ENCODE data around the gene GRIN3B. TPM values are rescaled to one million over a fixed set of nuclear protein-coding genes. Genes with fewer than 3 reads are reported as not detected.

Gene GRIN3B
- total and polyA plus RNA-seq, 9 of the 15 experiments (the other 6 are each of a cell fraction or from before 2014, with no cell fraction given), result 0.06 to 0.95 (median 0.19) TPM; not detected in 6

GRCh38 chr19:1053176-1054101 lies 53.2 kb downstream of the GRIN3B start:
- WGBS (ENCODE audit: insufficient coverage, low coverage, missing lambda C conversion rate), result 86% methylated on average over 27 of the region's 31 CpGs
- ChIA-PET CTCF (ENCODE audit: low intra/inter-chr PET ratio) (no interaction called here), POLR2A (interaction anchor here (0.6 to 1.1 kb wide), 4 partner anchors 14 to 67 kb away, joined by 3 to 4 read pairs (median 4); no protein-coding TSS in a partner anchor)
- no peaks in the 10 kb centered on the region; the same call in 2 of the 3 replicates for H3K79me2 ChIP-seq (ENCODE audit: control insufficient read depth, insufficient read depth, low read length)
- no TSS peak for BruUV-seq (replicated peaks)
- no peaks in the 10 kb centered on the region for H3K27me3 ChIP-seq (ENCODE audit: control insufficient read depth in 2 of 2, insufficient read depth in 2 of 2, low read length in 2 of 2)
- no peak overlapping the region; the same call in 2 of the 3 replicates for H3K27ac ChIP-seq (ENCODE audit: extremely low read depth, low read depth, low read length)
- ATAC-seq (peak; percentile 59), FAIRE-seq (peak; percentile 54), DNase-seq (ENCODE audit: extremely low read depth in 1 of 4, low spot score in 3 of 4) (peak in 1 of 4 experiments; percentile 29)
- no peaks in the 10 kb centered on the region for H3K9me3 ChIP-seq (replicated peaks; ENCODE audit: control insufficient read depth, insufficient read depth, low read depth, low read length)
- in situ Hi-C loops (cut with MboI), result no loop called here
- H4K20me1 ChIP-seq (replicated peaks; ENCODE audit: control insufficient read depth, insufficient read depth, low read length), result 0 out of 2 replicates have a peak, but pooled peaks cover 4% of the 10 kb centered on the region
- H2AFZ ChIP-seq (ENCODE audit: low read depth, low read length), result no peak overlapping the region
- H3K4me2 ChIP-seq (ENCODE audit: insufficient read depth, low read length), result no peak overlapping the region
- TF ChIP-seq ZBTB7A (IDR thresholded peaks at IDR 0.05; ENCODE audit: borderline replicate concordance, control insufficient read depth, low read depth, low read length) (peak; percentile 42; the same call in 1 of the 2 replicates), ZNF717 (CRISPR knock-in tag; IDR thresholded peaks at IDR 0.05) (no peak), POLR2G (IDR thresholded peaks at IDR 0.05; ENCODE audit: low read depth, low read length) (peak; percentile 42), ZNF436 (CRISPR knock-in tag; IDR thresholded peaks at IDR 0.05) (peak; percentile 55; the same call in 1 of the 2 replicates), ZFP36 (IDR thresholded peaks at IDR 0.05; ENCODE audit: low read depth, low read length, partially characterized antibody) (peak; percentile 93), NR2C1 (IDR thresholded peaks at IDR 0.05) (peak; percentile 61; the same call in 1 of the 2 replicates), NR2C1 (tag; IDR thresholded peaks at IDR 0.05) (peak; percentile 51; the same call in 1 of the 2 replicates), CSDE1 (IDR thresholded peaks at IDR 0.05) (no peak), PPARD (CRISPR knock-in tag; IDR thresholded peaks at IDR 0.05) (no peak), CBFA2T3 (IDR thresholded peaks at IDR 0.05) (0 out of 2 replicates have a peak, but pooled peaks have one; percentile 7)
- H3K36me3 ChIP-seq (ENCODE audit: control insufficient read depth, insufficient read depth, low read length), result peaks cover 79% of the 10 kb centered on the region
- peaks cover 0 to 48% of the 10 kb centered on the region in 2 experiments; a peak in 3 of 5 replicates for H3K4me1 ChIP-seq (replicated peaks in 1 of 2; ENCODE audit: control insufficient read depth in 2 of 2, insufficient read depth in 2 of 2, low read length in 2 of 2)
- intact Hi-C loops (cut with micrococcal nuclease), result no loop called here
- no peak overlapping the region for H3K4me3 ChIP-seq
- H3K9me1 ChIP-seq (ENCODE audit: control insufficient read depth, insufficient read depth, low read length), result no peaks in the 10 kb centered on the region
- H3K9ac ChIP-seq (ENCODE audit: insufficient read depth in 1 of 2, low read depth in 2 of 2, low read length in 2 of 2), result peak overlapping the region in 1 of 2 experiments; percentile 41; a peak in 2 of 4 replicates

Measured in K562 (cell line).